Fibroblast of skin of scalp (primary cell): Measurements from ENCODE around the gene RAX.
A peak's percentile ranks its signal among the peaks of the same experiment; 100 is the strongest.

Experiments
- DNase-seq: peaks from one replicate; pipeline ENCODE4 v3.0.0-alpha.2; 2013

The RAX gene

DNA sequence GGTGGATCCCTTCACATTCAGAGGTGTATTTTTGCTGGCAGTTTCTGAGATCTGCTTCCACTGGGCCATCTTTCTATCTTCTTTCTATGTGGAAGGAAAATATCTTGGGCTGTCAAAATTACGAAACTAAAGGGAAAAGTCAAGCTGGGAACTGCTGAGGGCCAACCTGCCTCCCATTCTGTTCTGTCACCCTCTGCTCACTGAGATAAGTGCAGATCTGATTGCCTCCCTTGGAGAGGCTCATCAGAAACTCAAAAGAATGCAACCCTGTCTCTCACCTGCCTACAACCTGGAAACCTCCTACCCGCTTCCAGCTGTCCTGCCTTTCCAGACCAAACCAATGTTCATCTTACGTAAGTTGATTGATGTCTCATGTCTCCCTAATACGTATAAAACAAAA lies 26.5 kb downstream of the RAX start:
- DNase-seq = no peak

- no peak for DNase-seq
Measured at GRCh38 chr18:59242906-59243305, 30.3 kb downstream of the RAX start.

- no peak for DNase-seq
Measured at GRCh38 chr18:59239642-59240041, 33.6 kb downstream of the RAX start.

DNA sequence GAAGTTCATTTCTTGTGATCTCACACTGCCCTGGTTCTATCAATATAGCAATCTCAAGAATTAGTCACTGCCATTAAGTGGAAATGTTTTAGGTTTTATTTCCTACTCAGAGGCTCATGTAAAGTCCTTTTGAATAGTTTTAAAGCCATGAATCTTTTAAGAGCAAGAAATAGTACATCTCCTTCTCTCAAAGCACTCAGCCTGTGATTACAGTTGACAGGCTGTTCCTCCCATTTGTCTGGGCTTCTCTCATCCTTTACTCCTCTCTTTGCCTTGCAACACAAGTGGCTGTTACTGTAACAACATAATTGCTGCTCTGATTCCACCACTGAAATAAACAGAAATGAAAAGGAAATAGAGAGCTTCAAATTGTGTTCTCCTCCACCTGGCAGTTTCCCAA lies 34.9 kb downstream of the RAX start:
- DNase-seq = no peak

- DNase-seq = no peak
Measured at GRCh38 chr18:59233017-59233410, 40.2 kb downstream of the RAX start.

DNA sequence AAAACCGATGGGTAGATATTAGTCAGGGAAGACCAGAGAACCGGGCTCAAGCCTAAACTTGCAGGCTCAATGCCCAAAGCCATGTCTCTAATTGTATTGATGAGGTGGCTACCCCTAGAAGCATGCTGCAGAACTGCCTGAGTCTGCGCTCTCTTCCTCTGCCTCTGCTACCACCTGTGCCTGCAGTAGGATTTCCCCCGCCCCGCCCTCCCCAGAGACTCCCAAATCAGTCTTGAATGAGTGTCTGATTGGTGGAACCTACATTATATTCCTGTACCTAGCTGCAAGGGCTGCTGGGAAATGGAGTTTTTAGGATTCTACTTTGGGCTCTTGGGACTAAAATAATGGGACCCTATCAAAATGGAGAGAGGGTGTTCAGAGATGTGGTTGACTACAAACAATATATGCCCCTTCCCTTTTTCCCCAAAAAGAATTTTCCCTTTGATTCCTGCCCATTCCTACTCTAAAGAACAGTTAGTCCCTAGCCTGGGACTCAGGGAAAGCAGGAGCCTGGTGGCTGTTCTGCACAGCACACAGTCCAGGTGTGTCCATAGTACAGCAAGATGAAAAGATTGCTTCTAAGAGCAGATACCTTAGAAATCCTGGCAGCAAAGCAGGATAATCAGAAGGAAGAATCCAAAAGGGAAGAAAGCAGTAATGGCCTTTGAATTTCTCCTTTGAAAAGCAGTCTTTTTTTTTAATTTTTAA lies 40.8 kb downstream of the RAX start:
- DNase-seq = no peak

- DNase-seq = no peak
Measured at GRCh38 chr18:59231877-59232276, 41.4 kb downstream of the RAX start.

GRCh38 chr18:59231114-59231513 lies 42.1 kb downstream of the RAX start:
- no peak for DNase-seq

GRCh38 chr18:59229701-59230443 lies 43.4 kb downstream of the RAX start:
- no peak for DNase-seq

DNA sequence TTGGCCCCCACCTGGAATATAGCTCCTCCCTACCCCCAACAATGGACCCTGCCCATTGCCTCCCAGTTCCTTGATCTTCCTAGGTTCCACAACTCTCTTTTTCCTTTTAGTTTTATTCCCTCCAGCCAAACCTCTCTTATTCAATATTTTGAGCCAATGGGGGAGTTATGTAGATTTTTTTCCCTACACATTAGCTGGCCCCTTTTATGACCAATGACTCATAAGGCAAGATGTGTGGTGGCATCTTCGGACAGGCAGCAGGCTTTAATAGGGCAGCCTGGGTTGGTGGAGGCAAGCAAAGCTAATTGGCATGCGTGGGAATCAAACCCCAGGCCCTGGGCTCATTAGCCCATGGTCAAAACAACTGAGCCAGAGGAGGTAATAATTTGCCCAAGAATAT lies 44.1 kb downstream of the RAX start:
- no peak for DNase-seq

GRCh38 chr18:59228351-59228750 lies 44.9 kb downstream of the RAX start:
- DNase-seq = peak; percentile 59

DNA sequence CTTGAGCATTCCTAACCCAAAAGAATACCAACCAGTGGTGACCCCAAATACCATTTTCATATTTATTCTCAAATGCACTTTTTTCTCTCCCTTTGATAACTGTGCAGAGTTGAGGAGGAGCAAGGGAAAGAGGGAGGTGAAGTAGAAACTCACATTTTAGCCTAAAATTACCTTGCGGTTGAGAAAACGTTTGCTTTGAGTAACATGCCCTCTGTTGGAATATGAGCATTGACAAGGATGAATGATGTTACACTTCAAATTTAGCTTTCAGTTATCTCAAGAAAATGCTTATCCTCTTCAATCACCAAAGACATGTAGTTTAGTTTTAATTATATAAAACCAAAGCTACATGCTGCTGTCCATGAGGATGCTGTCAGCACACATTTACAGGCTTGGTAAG lies 50.9 kb downstream of the RAX start:
- no peak for DNase-seq

DNA sequence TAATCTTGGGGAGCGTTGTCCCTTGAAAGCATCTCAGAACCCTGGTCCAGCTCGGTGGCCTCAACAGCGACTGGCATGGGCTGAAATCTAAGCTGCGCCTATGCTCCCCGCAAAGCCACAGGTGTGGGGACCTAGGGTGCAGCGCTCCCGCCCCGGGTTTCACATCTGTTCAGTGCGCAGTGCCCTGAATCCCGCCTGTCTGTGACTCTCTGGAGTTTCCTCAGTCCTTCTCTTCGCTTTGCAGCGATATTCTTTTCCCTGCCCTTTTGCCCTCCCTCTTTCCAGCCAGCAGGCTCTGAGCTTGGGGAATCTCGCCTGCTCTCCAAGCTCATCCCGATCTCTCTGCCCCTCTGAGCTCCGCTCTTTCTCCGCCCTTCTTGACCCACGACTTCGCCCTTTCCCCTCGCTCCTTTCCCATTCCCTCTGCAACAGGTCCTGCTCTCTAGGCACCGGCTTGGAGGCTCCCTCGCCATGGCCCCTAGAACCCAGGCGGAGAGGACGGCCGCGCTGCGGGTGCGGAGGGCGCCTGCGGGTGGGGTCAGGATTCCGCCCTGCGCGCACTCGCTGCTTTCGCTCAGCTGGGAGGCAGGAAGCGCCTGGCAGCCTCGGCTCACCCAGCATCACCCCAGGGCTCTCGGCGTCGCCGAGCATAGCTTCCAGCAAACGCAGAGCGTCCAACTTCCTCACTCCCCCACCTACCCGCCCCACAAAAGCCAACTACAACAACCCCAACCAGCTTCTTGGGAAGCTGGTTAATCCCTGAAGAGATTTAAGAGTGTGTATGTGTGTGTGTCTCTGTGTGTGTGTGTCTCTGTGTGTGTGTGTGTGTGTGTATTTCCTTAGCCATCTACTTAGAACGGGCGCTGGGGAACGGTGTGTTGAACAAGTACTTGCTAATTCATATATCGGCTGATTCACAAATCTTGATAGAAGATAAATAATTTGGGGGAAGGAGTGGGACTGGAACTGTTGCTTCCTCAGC lies 52.2 kb downstream of the RAX start:
- DNase-seq = no peak

- no peak for DNase-seq
Measured at GRCh38 chr18:59220164-59220783, 53.0 kb downstream of the RAX start.

DNA sequence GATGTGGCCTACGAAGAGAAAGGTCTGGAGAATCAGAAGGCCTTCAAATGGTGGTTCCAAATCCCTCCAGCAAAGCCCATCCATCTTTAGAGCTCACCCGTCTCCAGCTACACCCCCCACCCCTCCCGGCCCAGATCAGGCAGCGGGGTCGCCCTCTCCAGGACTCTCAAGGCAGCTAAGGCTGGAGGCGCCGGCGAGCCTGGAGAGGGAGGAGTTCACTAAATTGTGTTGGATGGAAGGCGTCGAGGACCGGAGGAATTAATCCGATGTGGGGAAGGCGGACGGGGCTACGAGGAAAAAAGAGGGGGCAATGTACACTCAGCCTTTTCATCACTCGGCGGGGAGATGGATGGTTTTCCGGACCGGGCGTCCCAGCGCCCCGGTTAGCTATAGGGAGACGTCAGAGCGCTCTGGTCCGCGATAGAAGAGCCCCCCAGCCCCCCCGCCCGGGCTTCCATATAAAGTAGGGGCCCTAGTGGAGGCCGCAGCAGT lies 53.5 kb downstream of the RAX start, which contains the start of gene GRP:
Gene GRP, plus strand, starts transcription at position 487 of the 492 bp plus-strand sequence. CDS start 108 bp downstream, outside the sequence.
- DNase-seq = no peak

DNA sequence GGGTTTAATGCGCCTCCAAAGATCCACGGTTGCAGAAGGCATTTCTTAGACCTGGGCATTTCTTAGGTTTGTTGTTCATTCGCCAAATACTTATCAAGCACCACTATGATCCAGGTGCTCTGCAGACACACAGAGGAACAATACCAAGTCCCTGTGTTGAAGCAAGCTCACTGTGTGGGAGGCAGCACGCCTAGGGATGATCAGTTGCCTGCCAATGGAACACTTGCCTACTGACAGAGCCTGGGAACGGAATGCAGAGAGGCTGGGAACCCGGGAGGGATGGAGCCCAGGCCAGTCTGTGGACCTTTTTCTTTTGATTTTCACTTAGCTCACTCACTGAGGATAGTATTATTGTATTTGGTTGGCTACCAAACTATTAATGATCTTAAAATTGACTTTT lies 55.2 kb downstream of the RAX start:
- DNase-seq = no peak
